NCI-H1092 (cell line): Measurements from ENCODE around the gene DELE1.
"Not testable (repeated sequence)": the region's sequence is repeated elsewhere in the genome, so short reads cannot be mapped to it uniquely, and the experiment has no call there.

Experiments used
- DNase-seq: peaks from one replicate; lab custom pipeline; 2025; lab: John Stamatoyannopoulos, UW

Gene DELE1

GRCh38 chr5:141883892-141884318 lies 39.8 kb upstream of the DELE1 start:
- DNase-seq: no peak

GRCh38 chr5:141889282-141889871 lies 34.3 kb upstream of the DELE1 start:
- DNase-seq: no peak

- DNase-seq: not testable (repeated sequence)
Measured at GRCh38 chr5:141890429-141890828, 33.2 kb upstream of the DELE1 start.

- DNase-seq: no peak
Measured at GRCh38 chr5:141897425-141897824, 26.2 kb upstream of the DELE1 start.

- DNase-seq: no peak
Measured at GRCh38 chr5:141898448-141899049, 25.1 kb upstream of the DELE1 start.

- no peak for DNase-seq
Measured at GRCh38 chr5:141902015-141902814, 21.5 kb upstream of the DELE1 start.

- no peak for DNase-seq
Measured at GRCh38 chr5:141903261-141903660, 20.4 kb upstream of the DELE1 start.

GRCh38 chr5:141904551-141904950 lies 19.1 kb upstream of the DELE1 start:
- no peak for DNase-seq

GRCh38 chr5:141906517-141906916 lies 17.2 kb upstream of the DELE1 start:
- DNase-seq: no peak

- DNase-seq: no peak
Measured at GRCh38 chr5:141906972-141907371, 16.7 kb upstream of the DELE1 start.

- no peak for DNase-seq
Measured at GRCh38 chr5:141908796-141909195, 14.9 kb upstream of the DELE1 start.

- DNase-seq: no peak
Measured at GRCh38 chr5:141909212-141909611, 14.5 kb upstream of the DELE1 start.

- DNase-seq: no peak
Measured at GRCh38 chr5:141910271-141910673, 13.4 kb upstream of the DELE1 start.

GRCh38 chr5:141913560-141914198 lies 10.0 kb upstream of the DELE1 start:
- no peak for DNase-seq

GRCh38 chr5:141914199-141914743 lies 9.4 kb upstream of the DELE1 start:
- DNase-seq: peak; percentile 16

GRCh38 chr5:141914797-141915196 lies 8.9 kb upstream of the DELE1 start:
- DNase-seq: no peak

- DNase-seq: no peak
Measured at GRCh38 chr5:141915881-141916336, 7.8 kb upstream of the DELE1 start.

- no peak for DNase-seq
Measured at GRCh38 chr5:141916522-141916921, 7.1 kb upstream of the DELE1 start.

GRCh38 chr5:141917760-141918159 lies 5.9 kb upstream of the DELE1 start:
- no peak for DNase-seq

- DNase-seq: no peak
Measured at GRCh38 chr5:141919218-141920119, 4.2 kb upstream of the DELE1 start.

- DNase-seq: no peak
Measured at GRCh38 chr5:141920771-141921170, 2.9 kb upstream of the DELE1 start.
